NCI-H446 treated with DMSO at 0.1 percent for 48 hours (cell line): ENCODE results near the gene MT3.
"Not testable (repeated sequence)": the region's sequence is repeated elsewhere in the genome, so short reads cannot be mapped to it uniquely, and the experiment has no call there.

Experiments
- DNase-seq: peaks from one replicate; lab custom pipeline; 2025; lab: John Stamatoyannopoulos, UW

MT3 gene

DNA sequence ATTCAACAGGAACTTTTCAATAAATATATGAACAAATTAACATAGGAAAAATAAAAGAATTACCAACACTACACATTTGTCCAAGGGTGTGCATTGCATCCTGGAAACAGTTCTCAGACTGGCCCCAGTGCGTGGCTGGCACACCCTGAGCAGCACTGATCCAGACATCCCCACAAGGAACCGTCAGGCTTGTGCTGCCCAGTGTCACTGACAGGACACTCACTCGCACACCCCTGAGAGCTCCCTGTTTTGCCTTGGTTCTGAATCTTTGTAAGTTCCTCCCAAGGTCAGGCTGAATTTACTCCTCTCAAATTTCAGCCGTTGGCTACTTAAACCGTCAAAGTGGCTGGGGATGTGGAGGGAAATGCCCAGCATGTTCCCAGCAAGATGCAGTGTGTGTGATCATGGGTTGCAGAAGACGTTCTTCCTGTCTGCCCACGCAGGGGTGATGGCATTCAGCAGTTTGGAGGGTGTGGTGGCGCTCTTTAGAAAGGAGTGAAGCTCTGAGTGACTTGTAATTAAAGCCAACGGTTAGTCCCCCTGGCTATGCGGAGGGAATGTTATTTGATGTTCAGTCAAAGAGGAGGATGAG is 20.8 kb downstream of the MT3 start:
- no peak for DNase-seq

DNA sequence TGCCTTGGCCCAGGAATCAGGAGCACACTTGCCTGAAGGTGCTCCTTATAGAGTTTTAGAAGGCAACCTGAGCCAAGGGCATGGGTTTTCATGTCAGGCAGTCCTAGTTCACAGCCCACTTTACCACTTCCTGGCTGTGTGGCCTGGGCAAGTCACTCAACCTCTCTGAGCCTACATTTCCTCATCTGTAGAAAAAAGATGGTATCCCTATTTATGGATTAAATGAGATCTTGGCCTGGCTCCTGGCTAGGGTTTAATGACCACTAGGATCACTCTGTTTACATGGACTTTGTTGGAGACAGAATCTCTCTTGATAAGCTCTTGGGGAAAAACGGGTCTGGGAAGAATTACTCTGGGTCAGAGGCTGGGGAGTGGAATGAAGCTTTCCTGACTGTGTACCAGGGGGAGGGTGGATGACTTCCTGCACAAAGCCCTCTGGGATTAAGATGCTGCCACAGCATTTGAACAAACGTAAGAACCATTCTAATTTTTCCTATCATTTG is 21.3 kb downstream of the MT3 start:
- DNase-seq = no peak

GRCh38 chr16:56611281-56611833 is 22.0 kb downstream of the MT3 start:
- DNase-seq = no peak

GRCh38 chr16:56613706-56614105 is 24.4 kb downstream of the MT3 start:
- no peak for DNase-seq

DNA sequence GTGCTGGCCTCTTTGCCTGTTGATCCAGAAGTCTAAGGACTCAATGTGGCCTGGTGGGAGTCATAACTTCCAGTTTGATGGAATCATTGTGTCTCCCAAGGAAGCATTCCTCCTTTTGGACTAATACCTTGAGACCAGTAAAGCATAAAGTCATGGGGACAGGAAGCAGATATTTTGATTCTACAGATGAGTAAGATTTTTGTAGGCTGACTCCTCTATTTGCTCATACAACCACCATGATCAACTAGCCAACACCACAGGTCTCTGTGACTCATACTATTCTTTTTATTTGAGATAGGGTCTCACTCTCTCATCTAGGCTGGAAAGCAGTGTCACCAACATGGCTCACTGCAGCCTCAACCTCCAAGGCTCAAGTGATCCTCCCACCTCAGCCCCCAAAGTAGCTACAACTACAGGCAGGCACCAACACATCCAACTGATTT is 25.2 kb downstream of the MT3 start:
- DNase-seq = no peak

- DNase-seq = no peak
Measured at GRCh38 chr16:56615353-56615752, 26.0 kb downstream of the MT3 start.

DNA sequence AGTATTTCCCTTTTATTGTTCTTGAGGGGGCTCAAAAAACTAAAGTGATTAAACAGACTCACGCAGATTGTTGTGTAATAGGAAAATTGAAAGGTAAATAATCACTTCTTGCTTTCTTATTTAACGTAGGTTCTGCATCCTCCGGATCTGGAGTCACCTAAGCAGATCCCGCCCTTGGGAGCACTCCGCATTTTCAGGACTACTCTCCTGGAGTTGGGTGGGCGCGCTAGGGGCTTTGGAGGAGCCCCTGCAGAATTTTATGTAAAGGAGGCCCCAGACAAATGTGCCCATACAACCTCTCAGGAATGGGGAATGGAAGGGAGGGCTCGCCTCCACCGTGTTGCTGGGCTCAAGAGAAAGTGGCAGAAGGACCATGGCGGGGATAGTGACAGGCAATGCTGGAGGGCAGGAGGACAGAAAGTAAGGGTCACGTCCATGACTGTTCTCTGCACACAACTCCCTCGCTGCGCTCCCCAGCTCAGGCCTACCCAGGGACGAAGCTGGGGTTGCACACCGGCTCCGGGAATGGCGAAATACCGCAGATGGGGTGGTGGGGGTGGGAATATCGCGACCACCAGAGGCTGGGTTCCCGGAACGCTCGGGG is 27.4 kb downstream of the MT3 start:
- DNase-seq = no peak

DNA sequence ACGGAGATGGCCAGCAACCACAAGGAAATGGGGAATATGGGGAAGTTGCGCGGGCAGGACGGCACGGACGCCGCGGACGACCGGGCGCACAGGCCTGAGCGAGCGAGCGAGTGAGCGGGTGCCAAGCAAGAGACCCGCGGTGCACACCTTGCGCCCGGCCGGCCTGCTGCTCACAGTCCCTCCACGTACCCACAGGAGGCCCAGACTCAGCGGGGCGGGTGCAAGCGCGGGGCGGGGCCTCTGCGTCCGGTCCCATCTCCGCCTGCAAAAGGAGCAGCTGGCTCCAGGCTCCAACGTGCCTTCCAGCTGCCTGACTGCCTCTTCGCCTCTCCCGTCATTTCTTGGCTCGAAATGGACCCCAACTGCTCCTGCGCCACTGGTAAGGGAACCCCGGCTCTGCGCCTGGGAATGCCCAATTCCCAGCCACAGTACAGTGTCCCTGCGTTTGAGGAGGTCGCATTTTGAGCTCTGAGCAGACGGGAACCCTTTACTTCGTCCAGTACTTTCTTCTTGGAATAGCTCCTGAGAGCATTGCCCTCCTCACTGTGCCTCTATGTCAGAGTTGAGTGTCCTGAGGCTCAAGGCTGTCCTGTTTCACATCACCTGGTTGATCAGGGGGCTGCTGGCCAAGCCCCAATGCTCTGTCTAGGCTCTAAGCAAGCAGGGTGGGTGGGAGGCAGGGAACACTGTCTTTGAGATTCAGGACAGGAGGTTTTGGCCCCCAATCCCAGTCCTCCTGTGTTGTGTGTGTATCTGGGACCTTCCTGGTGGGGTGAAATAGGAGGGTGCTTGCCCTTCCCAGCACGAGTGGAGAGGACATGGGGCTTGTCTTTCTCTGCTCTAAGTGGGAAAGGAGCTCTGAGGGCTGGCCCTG is 28.1 kb downstream of the MT3 start:
- no peak for DNase-seq

- no peak for DNase-seq
Measured at GRCh38 chr16:56618138-56618537, 28.8 kb downstream of the MT3 start.

GRCh38 chr16:56620339-56620897 is 31.1 kb downstream of the MT3 start:
- DNase-seq = no peak

DNA sequence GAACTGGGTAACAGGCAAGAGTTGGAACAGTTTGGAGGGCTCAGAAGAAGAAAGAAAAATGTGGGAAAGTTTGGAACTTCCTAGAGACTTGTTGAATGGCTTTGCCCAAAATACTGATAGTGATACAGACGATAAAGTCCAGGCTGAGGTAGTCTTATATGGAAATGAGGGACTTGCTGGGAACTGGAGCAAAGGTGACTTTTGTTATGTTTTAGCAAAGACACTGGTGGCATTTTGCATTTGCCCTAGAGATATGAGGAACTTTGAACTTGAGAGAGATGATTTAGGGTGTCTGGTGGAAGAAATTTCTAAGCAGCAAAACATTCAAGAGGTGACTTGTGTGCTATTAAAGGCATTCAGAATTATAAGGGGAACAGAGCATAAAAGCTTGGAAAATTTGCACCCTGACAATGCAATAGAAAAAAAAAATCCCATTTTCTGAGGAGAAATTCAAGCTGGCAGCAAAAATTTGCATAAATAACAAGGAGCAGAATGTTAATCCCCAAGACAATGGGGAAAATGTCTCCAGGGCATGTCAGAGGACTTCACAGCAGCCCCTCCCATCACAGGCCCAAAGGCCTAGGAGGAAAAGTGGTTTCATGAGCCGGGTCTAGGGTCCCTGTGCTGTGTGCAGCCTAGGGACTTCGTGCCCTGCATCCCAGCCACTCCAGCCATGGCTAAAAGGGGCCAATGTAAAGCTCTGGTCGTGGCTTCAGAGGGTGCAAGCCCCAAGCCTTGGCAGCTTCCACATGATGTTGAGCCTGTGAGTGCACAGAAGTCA is 32.5 kb downstream of the MT3 start:
- not testable (repeated sequence) for DNase-seq

- not testable (repeated sequence) for DNase-seq
Measured at GRCh38 chr16:56623184-56623583, 33.9 kb downstream of the MT3 start.

GRCh38 chr16:56623637-56624036 is 34.3 kb downstream of the MT3 start:
- no peak for DNase-seq

GRCh38 chr16:56625140-56625942 is 36.0 kb downstream of the MT3 start, which contains the start of gene MT1E:
Gene MT1E, plus strand, starts transcription at chr16:56625781. Its CDS starts 71 bp downstream, at chr16:56625852.
- no peak for DNase-seq

DNA sequence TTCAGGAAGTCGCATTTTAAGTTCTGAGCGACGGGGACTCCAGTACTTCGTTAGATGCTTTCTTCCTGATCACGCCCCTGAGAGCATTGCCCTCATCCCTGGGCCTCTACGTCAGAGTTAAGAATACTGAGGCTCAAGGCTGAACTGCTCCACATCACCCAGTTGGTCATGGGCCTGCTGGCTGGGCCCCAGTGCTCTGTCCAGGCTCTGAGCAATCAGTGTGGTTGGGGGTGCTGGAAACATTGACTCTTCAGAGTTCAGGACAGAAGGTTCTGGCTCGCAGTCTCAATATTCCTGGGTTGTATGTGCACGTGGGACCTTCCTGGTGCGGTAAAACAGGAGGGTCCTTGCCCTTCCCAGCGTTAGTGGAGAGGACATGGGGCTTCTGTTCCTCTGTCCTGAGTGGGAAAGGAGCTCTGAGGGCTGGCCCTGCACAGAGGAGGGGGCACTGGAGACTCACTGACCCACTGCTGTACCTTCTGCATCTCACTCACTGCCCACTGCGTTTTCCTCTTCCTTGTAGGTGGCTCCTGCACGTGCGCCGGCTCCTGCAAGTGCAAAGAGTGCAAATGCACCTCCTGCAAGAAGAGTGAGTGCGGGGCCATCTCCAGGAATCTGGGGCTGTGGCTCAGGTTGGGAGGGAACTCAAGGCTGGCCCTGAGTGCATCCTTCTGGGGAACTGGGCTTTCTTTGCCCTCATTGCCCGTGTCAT is 36.8 kb downstream of the MT3 start:
- DNase-seq = no peak

DNA sequence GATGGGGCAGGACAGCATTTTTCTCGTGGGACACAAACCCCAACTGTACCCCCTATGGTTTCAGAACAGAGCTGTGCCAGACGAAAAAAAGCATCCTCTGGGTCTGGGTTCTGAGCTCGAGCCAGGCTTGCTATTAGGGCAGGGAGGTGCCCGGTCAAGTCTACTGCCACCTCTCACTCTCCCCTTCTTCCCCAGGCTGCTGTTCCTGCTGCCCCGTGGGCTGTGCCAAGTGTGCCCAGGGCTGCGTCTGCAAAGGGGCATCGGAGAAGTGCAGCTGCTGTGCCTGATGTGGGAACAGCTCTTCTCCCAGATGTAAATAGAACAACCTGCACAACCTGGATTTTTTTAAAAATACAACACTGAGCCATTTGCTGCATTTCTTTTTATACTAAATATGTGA is 37.4 kb downstream of the MT3 start:
- no peak for DNase-seq

DNA sequence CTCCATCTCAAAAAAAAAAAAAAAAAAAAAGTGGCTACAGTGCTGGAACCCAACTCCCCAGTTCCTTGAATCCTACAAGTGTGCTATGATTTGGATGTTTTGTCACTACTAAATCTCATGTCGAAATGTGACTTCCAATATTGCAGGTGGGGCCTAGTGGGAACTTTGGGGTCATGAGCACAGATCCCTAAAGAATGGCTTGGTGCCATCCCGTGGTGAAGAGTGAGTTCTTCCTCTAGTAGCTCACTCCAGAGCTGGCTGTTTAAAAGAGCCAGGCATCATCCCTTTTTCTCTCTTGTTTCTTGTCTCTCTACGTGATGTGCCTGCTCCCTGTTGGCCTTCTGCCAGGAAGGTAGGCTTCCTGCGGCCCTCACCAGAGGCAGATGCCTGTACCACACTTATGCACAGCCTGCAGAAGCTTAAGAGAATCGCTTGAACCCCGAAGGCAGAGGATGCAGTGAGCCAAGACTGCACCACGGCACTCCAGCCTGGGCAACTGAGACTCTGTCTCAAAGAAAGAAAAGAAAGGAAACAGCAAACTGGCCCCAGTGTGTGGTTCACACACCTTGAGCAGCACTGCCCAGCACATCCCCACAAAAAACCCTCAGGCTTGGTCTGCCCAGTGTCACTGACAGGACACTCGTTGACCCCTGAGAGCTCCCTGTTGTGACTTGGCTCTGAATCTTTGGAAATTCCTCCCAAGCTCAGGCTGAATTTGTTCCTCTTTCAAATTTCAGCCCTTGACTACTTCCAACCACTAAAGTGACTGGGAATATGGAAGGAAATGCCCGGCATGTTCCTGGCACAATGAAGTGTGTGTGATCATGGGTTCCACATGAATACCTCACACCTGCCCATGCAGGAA is 39.4 kb downstream of the MT3 start:
- no peak for DNase-seq

- DNase-seq = no peak
Measured at GRCh38 chr16:56629531-56629930, 40.2 kb downstream of the MT3 start.

- no peak for DNase-seq
Measured at GRCh38 chr16:56630134-56630533, 40.8 kb downstream of the MT3 start.
